ENCODE data around the gene UPF3B.
"Not testable (repeated sequence)": the region's sequence is repeated elsewhere in the genome, so short reads cannot be mapped to it uniquely, and the experiment has no call there.

GRCh38 chrX:119824221-119824620 is 28.5 kb downstream of the UPF3B start:
- not testable (repeated sequence) for TF ChIP-seq POLR2A, POLR2AphosphoS5 (IDR thresholded peaks at IDR 0.05; ENCODE audit: low read depth, low read length)
